ENCODE data around the gene LY6G5C. TPM values are rescaled to one million over a fixed set of nuclear protein-coding genes. Genes with fewer than 3 reads are reported as not detected.

Gene LY6G5C
- total RNA-seq, 1 donor from 2014 or later: 3.9 TPM

GRCh38 chr6:31701666-31702404, 21.0 kb upstream of the LY6G5C start:
- H3K27me3 ChIP-seq (ENCODE audit: insufficient read depth, low read length): no peaks in the 10 kb centered on the region
- no peak for FAIRE-seq
- H3K27ac Mint-ChIP-seq (ENCODE audit: unreplicated experiment): peak overlapping the region; percentile 92
- H3K4me3 ChIP-seq (ENCODE audit: insufficient read depth, low read depth, low read length): peak overlapping the region; percentile 89
- H4K20me1 ChIP-seq (ENCODE audit: insufficient read depth, low read length): peaks cover 34% of the 10 kb centered on the region
- H3K36me3 ChIP-seq (ENCODE audit: insufficient read depth, low read length): peaks cover 5% of the 10 kb centered on the region
- no peak for DNase-seq (ENCODE audit: low read depth)
- no peak for TF ChIP-seq EZH2 (IDR thresholded peaks at IDR 0.05; ENCODE audit: insufficient read depth, low read length)
- no peak for TF ChIP-seq CTCF (IDR thresholded peaks at IDR 0.05; ENCODE audit: insufficient read depth, low read depth, low read length)
- peaks cover 38% of the 10 kb centered on the region for H3K79me2 ChIP-seq (ENCODE audit: insufficient read depth, low read length)
- peaks cover 17% of the 10 kb centered on the region for H3K4me1 Mint-ChIP-seq (ENCODE audit: low read depth, unreplicated experiment)
- H3K27ac ChIP-seq (ENCODE audit: low read depth, low read length): peak overlapping the region; percentile 93
- H3K4me3 Mint-ChIP-seq (ENCODE audit: unreplicated experiment): peak overlapping the region; percentile 99
- no peaks in the 10 kb centered on the region for H3K9me3 Mint-ChIP-seq (ENCODE audit: unreplicated experiment)
- H3K27me3 Mint-ChIP-seq (ENCODE audit: low read depth, unreplicated experiment): peaks cover 1% of the 10 kb centered on the region
- H3K4me1 ChIP-seq (ENCODE audit: insufficient read depth, low read length): peaks cover 18% of the 10 kb centered on the region
- no peaks in the 10 kb centered on the region for H3K9me3 ChIP-seq (ENCODE audit: insufficient read depth, low read depth, low read length)
- peak overlapping the region; percentile 82 for H2AFZ ChIP-seq (ENCODE audit: low read depth, low read length)
- peaks cover 4% of the 10 kb centered on the region for H3K36me3 Mint-ChIP-seq (ENCODE audit: low read depth, unreplicated experiment)
- H3K4me2 ChIP-seq (ENCODE audit: low read length): peak overlapping the region; percentile 92
- H3K9ac ChIP-seq (ENCODE audit: low read length): peak overlapping the region; percentile 89

- Histone ChIP-seq H2AFZ (ENCODE audit: low read depth, low read length) (no peak overlapping the region), H3K4me3 (ENCODE audit: insufficient read depth, low read depth, low read length) (no peak overlapping the region), H3K4me2 (ENCODE audit: low read length) (peak overlapping the region; percentile 92), H3K9ac (ENCODE audit: low read length) (peak overlapping the region; percentile 89), H3K36me3 (ENCODE audit: insufficient read depth, low read length) (peaks cover 8% of the 10 kb centered on the region), H3K27ac (ENCODE audit: low read depth, low read length) (no peak overlapping the region), H3K9me3 (ENCODE audit: insufficient read depth, low read depth, low read length) (no peaks in the 10 kb centered on the region), H3K27me3 (ENCODE audit: insufficient read depth, low read length) (no peaks in the 10 kb centered on the region), H3K79me2 (ENCODE audit: insufficient read depth, low read length) (peaks cover 38% of the 10 kb centered on the region), H4K20me1 (ENCODE audit: insufficient read depth, low read length) (peaks cover 37% of the 10 kb centered on the region), H3K4me1 (ENCODE audit: insufficient read depth, low read length) (peaks cover 18% of the 10 kb centered on the region)
- TF ChIP-seq CTCF (IDR thresholded peaks at IDR 0.05; ENCODE audit: insufficient read depth, low read depth, low read length): no peak
- TF ChIP-seq EZH2 (IDR thresholded peaks at IDR 0.05; ENCODE audit: insufficient read depth, low read length): no peak
- H3K4me1 Mint-ChIP-seq (ENCODE audit: low read depth, unreplicated experiment): peaks cover 17% of the 10 kb centered on the region
- peak overlapping the region; percentile 99 for H3K4me3 Mint-ChIP-seq (ENCODE audit: unreplicated experiment)
- no peaks in the 10 kb centered on the region for H3K27me3 Mint-ChIP-seq (ENCODE audit: low read depth, unreplicated experiment)
- DNase-seq (ENCODE audit: low read depth) (no peak), FAIRE-seq (no peak)
- peaks cover 4% of the 10 kb centered on the region for H3K36me3 Mint-ChIP-seq (ENCODE audit: low read depth, unreplicated experiment)
- no peaks in the 10 kb centered on the region for H3K9me3 Mint-ChIP-seq (ENCODE audit: unreplicated experiment)
- H3K27ac Mint-ChIP-seq (ENCODE audit: unreplicated experiment): peak overlapping the region; percentile 41
Measured at GRCh38 chr6:31700740-31701401, 20.0 kb upstream of the LY6G5C start.
